PC-9 (cell line): ENCODE data around the gene FAM193A. TPM values are rescaled to one million over a fixed set of nuclear protein-coding genes. Genes with fewer than 3 reads are reported as not detected.

ENCODE experiments used
- BruUV-seq: library from RNA; stranded (reverse); fragments of 400-500 nt; replicated peaks from 2 replicates; lab custom pipeline; 2021; lab: Mats Ljungman, UMichigan
- CTCF ChIA-PET: fragments of 300-600 bp; sonication (Branson Sonifier 250); formaldehyde crosslinking; loops from one replicate; lab custom pipeline; 2022; ENCODE audit warnings: antibody characterized with exemption; lab: Charles Lee
- POLR2A ChIA-PET: fragments of 300-600 bp; sonication (Branson Sonifier 250); formaldehyde crosslinking; loops from one replicate; lab custom pipeline; 2022; ENCODE audit warnings: antibody characterized with exemption; ENCODE audit not compliant: unreplicated experiment; lab: Charles Lee
- DNase-seq, 2 experiments: peaks; one replicate each; pipeline versions ENCODE4 v3.0.0 to v3.0.0-alpha.2; 2015 to 2022; ENCODE audit warnings: mixed read lengths in 1 of 2
- H2AFZ ChIP-seq: fragments of 200-600 bp; sonication (generic); 2 replicates; pipeline ENCODE4 v1.8.1; 2017; ENCODE audit warnings: antibody characterized with exemption
- H3F3A ChIP-seq: fragments of 200-600 bp; sonication (generic); 2 replicates; pipeline ENCODE4 v1.8.1; 2017; ENCODE audit warnings: antibody characterized with exemption, mild to moderate bottlenecking, low read depth; ENCODE audit not compliant: insufficient read depth
- H3K27ac ChIP-seq: fragments of 200-600 bp; sonication (generic); 2 replicates; pipeline ENCODE4 v1.6.1; 2016; ENCODE audit warnings: mixed run types
- H3K27me3 ChIP-seq: fragments of 200-600 bp; sonication (generic); 2 replicates; pipeline ENCODE4 v1.6.1; 2016; ENCODE audit warnings: low read depth, mixed run types; ENCODE audit not compliant: insufficient read depth
- H3K36me3 ChIP-seq: fragments of 200-600 bp; sonication (generic); 2 replicates; pipeline ENCODE4 v1.6.1; 2016; ENCODE audit warnings: low read depth, mixed run types
- H3K4me1 ChIP-seq: fragments of 200-600 bp; sonication (generic); replicated peaks from 2 replicates; pipeline ENCODE4 v1.6.1; 2016; ENCODE audit warnings: mixed run types; ENCODE audit not compliant: insufficient read depth
- H3K4me2 ChIP-seq: fragments of 200-600 bp; sonication (generic); 2 replicates; pipeline ENCODE4 v1.6.1; 2017; ENCODE audit warnings: mixed run types
- H3K4me3 ChIP-seq: fragments of 200-600 bp; sonication (generic); 2 replicates; pipeline ENCODE4 v1.6.1; 2016; ENCODE audit warnings: mixed run types
- H3K79me2 ChIP-seq: fragments of 200-600 bp; sonication (generic); 2 replicates; pipeline ENCODE4 v1.6.1; 2017; ENCODE audit warnings: low read depth, mixed run types
- H3K9me2 ChIP-seq: fragments of 200-600 bp; sonication (generic); 2 replicates; pipeline ENCODE4 v1.8.1; 2017; ENCODE audit warnings: mild to moderate bottlenecking; ENCODE audit not compliant: insufficient read depth
- H3K9me3 ChIP-seq: fragments of 200-600 bp; sonication (generic); 2 replicates; pipeline ENCODE4 v1.8.1; 2016; ENCODE audit warnings: low read depth; ENCODE audit not compliant: insufficient read depth
- H4K20me1 ChIP-seq: fragments of 200-600 bp; sonication (generic); 2 replicates; pipeline ENCODE4 v1.8.1; 2017; ENCODE audit not compliant: insufficient read depth
- CTCF ChIP-seq: fragments of 200-600 bp; sonication (generic); conservative IDR thresholded peaks from 2 replicates; pipeline ENCODE4 v1.6.1; 2017; ENCODE audit warnings: mixed run types, antibody characterized with exemption, mild to moderate bottlenecking, moderate library complexity
- EZH2 ChIP-seq: fragments of 200-600 bp; sonication (generic); IDR thresholded peaks from 2 replicates; pipeline ENCODE4 v1.8.0; 2017; ENCODE audit warnings: antibody characterized with exemption, low read depth
- intact Hi-C: fragments of 100-400 bp; cut with micrococcal nuclease; formaldehyde crosslinking; loops from one replicate; pipeline ENCODE4 v1.10.0; 2022; ENCODE audit not compliant: unreplicated experiment
- total RNA-seq: library from RNA; stranded (reverse); gene quantifications from 2 replicates; pipeline ENCODE4 v1.2.3, GENCODE V29; 2021

FAM193A gene
- total RNA-seq, 1 experiment from 2014 or later = 23.4 TPM

GRCh38 chr4:2714918-2715317, 178.5 kb downstream of the FAM193A start:
- Histone ChIP-seq H3K36me3 (no peaks in the 10 kb centered on the region), H2AFZ (no peak overlapping the region), H3K4me2 (no peak overlapping the region), H3K9me2 (no peaks in the 10 kb centered on the region), H3K27ac (no peak overlapping the region), H3K27me3 (no peaks in the 10 kb centered on the region), H4K20me1 (no peaks in the 10 kb centered on the region), H3K4me3 (no peak overlapping the region), H3F3A (no peaks in the 10 kb centered on the region), H3K4me1 (no peaks in the 10 kb centered on the region), H3K9me3 (no peaks in the 10 kb centered on the region), H3K79me2 (no peaks in the 10 kb centered on the region)
- BruUV-seq = no TSS peak
- POLR2A ChIA-PET = no interaction called here
- intact Hi-C loops = no loop called here
- CTCF ChIA-PET = no interaction called here
- DNase-seq = no peak
- no peak for TF ChIP-seq CTCF
- no peak for TF ChIP-seq EZH2

DNA sequence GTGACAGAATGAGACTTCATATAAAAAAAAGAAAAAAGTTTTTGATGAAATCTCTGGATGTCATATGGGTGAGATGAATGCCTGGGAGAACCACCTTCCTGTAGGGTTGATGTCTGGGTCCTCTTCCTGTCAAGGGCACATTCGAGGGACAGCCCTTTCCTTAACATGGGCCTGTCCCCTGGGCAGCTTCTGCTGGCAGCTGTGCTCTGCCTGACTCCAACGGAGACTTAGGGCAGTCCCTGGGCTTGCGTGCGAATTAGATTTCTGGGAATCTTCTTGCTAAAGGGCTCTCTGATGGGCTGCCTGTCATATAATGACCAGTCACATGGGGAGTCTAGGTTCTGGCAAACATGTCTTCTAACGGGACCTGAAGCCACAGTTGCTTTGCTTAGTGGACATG, 179.0 kb downstream of the FAM193A start:
- H3K4me3 ChIP-seq = no peak overlapping the region
- no peaks in the 10 kb centered on the region for H3K9me2 ChIP-seq
- no peaks in the 10 kb centered on the region for H3K36me3 ChIP-seq
- H3F3A ChIP-seq = no peaks in the 10 kb centered on the region
- H2AFZ ChIP-seq = no peak overlapping the region
- H3K27ac ChIP-seq = no peak overlapping the region
- ChIA-PET POLR2A (no interaction called here), CTCF (no interaction called here)
- no peaks in the 10 kb centered on the region for H4K20me1 ChIP-seq
- H3K27me3 ChIP-seq = no peaks in the 10 kb centered on the region
- DNase-seq = no peak
- intact Hi-C loops = no loop called here
- no peaks in the 10 kb centered on the region for H3K4me1 ChIP-seq
- H3K79me2 ChIP-seq = no peaks in the 10 kb centered on the region
- H3K9me3 ChIP-seq = no peaks in the 10 kb centered on the region
- H3K4me2 ChIP-seq = no peak overlapping the region
- TF ChIP-seq EZH2 (no peak), CTCF (no peak)
- no TSS peak for BruUV-seq

GRCh38 chr4:2716236-2716635, 179.8 kb downstream of the FAM193A start:
- Histone ChIP-seq H3K9me3 (no peaks in the 10 kb centered on the region), H3K4me3 (no peak overlapping the region), H3K4me2 (no peak overlapping the region), H3K79me2 (no peaks in the 10 kb centered on the region), H3K27me3 (no peaks in the 10 kb centered on the region), H3K36me3 (no peaks in the 10 kb centered on the region), H3K9me2 (no peaks in the 10 kb centered on the region), H2AFZ (no peak overlapping the region), H3K27ac (no peak overlapping the region), H4K20me1 (no peaks in the 10 kb centered on the region), H3F3A (no peaks in the 10 kb centered on the region), H3K4me1 (no peaks in the 10 kb centered on the region)
- no peak for DNase-seq
- ChIA-PET POLR2A (no interaction called here), CTCF (no interaction called here)
- intact Hi-C loops = no loop called here
- no peak for TF ChIP-seq EZH2
- TF ChIP-seq CTCF = no peak
- no TSS peak for BruUV-seq
